ENCODE measurements around the gene NDST4.

NDST4 gene

DNA sequence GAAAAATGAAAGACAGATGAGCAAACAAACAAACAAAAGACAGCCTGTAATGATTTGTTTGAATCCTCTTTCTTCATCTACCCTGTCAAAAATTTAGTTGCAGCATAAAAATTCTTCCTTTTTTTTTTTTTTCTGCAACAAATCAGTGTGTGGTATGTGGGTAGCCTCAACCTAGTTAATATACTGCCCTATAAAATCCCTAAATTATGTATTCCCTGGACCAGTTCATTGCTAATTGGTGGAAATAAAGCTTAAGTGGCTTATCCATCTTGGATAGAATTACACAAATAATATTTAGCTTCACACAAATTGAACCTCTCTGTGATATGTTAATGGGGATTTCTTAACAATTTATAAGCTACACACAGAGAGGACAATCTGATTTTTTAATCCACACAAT lies 208.4 kb downstream of the NDST4 start:
- no peaks in the 10 kb centered on the region for H3K27me3 Mint-ChIP-seq
- DNase-seq, result no peak
- H3K4me3 Mint-ChIP-seq, result no peak overlapping the region
- H3K27ac Mint-ChIP-seq, result no peak overlapping the region
- CTCF ChIA-PET, result no interaction called here
- no peaks in the 10 kb centered on the region for H3K9me3 Mint-ChIP-seq
- no peaks in the 10 kb centered on the region for H3K4me1 Mint-ChIP-seq
- no peaks in the 10 kb centered on the region for H3K36me3 Mint-ChIP-seq

DNA sequence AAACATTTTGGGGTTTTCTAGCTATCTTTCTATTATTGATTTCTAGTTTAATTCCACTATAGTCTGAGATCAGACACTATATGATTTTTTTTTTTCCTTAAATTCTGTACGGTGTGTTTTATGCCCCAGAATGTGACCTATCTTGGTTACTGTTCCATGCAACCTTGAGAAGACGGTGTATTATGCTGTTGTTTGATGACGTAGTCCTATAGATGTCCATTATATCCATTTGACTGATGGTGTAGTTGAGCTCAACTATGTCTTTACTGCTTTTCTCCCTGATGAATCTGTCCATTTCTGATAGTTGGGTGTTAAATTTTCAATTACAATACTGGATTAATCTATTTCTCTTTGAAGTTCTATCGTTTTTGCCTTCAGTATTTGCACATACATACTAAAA lies 212.5 kb downstream of the NDST4 start:
- Mint-ChIP-seq H3K36me3 (no peaks in the 10 kb centered on the region), H3K27me3 (no peaks in the 10 kb centered on the region), H3K4me3 (no peak overlapping the region), H3K27ac (no peak overlapping the region), H3K4me1 (no peaks in the 10 kb centered on the region), H3K9me3 (no peaks in the 10 kb centered on the region)
- DNase-seq, result no peak
- CTCF ChIA-PET, result no interaction called here

DNA sequence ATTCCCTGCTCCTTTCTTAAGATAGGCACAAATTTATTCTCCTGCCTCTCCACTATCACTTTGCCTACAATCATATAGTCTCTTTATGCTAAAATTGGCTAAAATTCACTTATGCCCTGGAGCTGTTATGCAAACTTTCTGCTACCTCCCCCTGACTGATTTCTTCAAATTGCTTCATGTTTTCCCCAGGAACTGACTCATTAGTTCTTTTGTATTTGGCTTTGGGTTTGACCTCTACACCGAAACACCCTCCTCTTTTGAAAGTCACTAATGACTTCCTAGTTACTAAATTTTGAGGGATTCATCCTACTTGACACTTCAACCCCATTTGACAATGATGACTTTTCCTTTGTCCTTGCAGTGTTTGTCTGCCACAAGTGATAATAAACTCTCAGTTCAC lies 222.6 kb downstream of the NDST4 start:
- no peaks in the 10 kb centered on the region for H3K27me3 Mint-ChIP-seq
- H3K4me1 Mint-ChIP-seq, result no peaks in the 10 kb centered on the region
- no peak overlapping the region for H3K27ac Mint-ChIP-seq
- DNase-seq, result no peak
- H3K9me3 Mint-ChIP-seq, result no peaks in the 10 kb centered on the region
- CTCF ChIA-PET, result no interaction called here
- no peaks in the 10 kb centered on the region for H3K36me3 Mint-ChIP-seq
- H3K4me3 Mint-ChIP-seq, result no peak overlapping the region

DNA sequence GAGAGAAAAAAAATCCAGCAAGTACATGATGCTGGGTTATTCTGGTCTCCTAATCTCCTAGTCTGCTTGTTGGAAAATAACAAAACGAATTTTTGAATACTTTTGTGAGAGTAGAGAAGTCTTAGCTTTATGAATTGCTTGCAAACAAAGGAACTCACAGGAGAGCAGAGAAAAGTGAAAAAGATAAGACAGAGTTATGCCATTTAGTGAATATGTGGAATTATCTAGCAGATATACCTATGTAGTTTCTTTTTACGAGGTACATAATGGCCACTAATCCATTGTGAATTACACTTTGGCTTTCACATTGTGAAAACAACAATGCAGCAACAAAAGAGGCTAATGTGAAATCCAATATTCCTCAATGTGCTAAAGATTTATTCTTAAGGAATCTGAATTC lies 226.7 kb downstream of the NDST4 start:
- CTCF ChIA-PET, result no interaction called here
- no peak overlapping the region for H3K4me3 Mint-ChIP-seq
- H3K36me3 Mint-ChIP-seq, result no peaks in the 10 kb centered on the region
- no peak overlapping the region for H3K27ac Mint-ChIP-seq
- no peak for DNase-seq
- no peaks in the 10 kb centered on the region for H3K27me3 Mint-ChIP-seq
- no peaks in the 10 kb centered on the region for H3K4me1 Mint-ChIP-seq
- no peaks in the 10 kb centered on the region for H3K9me3 Mint-ChIP-seq

DNA sequence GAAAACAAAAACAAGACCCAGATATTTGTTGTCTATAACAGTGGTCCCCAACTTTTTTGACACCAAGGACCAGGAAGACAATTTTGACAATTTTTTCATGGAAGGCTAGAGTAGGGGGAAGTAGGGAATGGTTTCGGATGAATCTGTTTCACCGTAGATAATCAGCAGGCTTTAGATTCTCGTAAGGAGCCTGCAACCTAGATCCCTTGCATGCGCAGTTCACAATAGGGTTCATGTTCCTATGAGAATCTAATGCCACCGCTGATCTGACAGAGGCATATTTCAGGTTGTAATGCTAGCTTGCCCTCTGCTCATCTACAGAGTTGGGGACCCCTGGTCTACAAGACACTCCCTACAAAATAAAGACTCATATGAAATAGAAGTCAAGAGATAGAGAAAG lies 229.8 kb downstream of the NDST4 start:
- Mint-ChIP-seq H3K9me3 (no peaks in the 10 kb centered on the region), H3K27me3 (no peaks in the 10 kb centered on the region), H3K4me3 (no peak overlapping the region), H3K27ac (no peak overlapping the region), H3K4me1 (no peaks in the 10 kb centered on the region), H3K36me3 (no peaks in the 10 kb centered on the region)
- CTCF ChIA-PET, result interaction anchor here (1.3 kb wide), 1 partner anchor 27 kb away, joined by 4 read pairs; no protein-coding TSS in a partner anchor
- DNase-seq, result no peak

DNA sequence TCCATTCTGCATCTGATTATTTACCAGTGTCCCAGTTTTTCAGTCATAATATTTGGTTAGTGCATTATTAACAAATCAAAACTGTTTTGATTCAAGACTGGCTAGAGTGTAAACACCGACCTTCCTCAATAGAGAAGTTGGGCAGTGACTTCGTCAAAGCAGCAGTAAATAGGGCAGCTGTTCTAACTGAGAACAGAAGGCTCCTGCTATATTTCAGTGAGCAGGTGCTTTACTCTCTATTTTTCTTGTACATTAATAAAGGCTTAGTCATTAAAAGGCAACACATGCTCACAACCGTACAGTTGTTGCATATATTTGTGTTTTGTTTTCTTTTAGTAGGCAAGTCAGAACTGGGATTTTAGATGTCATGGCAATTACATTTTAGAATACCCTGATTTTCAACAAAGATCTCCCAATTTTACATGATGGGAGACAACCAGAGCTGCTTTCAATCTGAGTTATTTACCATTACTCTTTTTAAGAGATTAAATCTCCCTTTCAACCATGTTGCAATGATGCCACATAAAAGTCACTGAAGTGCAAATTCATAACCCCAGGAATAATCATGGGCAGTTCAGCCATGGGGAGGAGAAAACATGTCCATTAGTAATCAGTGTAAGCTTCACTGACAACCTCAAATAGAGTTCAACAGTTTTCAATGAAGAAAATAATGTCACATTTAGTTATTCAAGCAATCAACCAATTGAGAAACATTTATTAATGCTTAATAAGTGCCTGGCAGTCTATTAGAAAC lies 233.3 kb downstream of the NDST4 start:
- Mint-ChIP-seq H3K9me3 (no peaks in the 10 kb centered on the region), H3K4me3 (no peak overlapping the region), H3K27me3 (no peaks in the 10 kb centered on the region), H3K36me3 (no peaks in the 10 kb centered on the region), H3K4me1 (no peaks in the 10 kb centered on the region), H3K27ac (no peak overlapping the region)
- DNase-seq, result no peak
- CTCF ChIA-PET, result no interaction called here

DNA sequence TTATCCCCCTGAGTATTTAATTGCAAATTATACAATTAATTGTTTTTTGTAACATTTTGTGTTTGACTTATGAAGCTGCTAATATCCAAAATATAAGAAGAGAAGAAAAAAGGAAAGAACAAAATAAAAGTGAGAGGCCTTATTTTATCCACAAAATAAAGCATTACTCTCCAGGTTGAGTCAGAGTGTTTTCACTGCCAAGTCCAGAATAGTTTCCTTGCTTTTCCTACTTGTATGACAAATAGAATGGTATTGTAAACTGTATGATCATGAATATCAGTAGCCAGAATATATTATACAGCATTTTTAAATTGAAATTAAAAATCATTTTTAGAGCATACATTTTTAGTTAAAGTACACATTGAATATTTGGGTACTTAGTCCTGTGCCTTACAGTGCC lies 237.8 kb downstream of the NDST4 start:
- Mint-ChIP-seq H3K4me3 (no peak overlapping the region), H3K27ac (no peak overlapping the region), H3K27me3 (no peaks in the 10 kb centered on the region), H3K9me3 (no peaks in the 10 kb centered on the region), H3K4me1 (no peaks in the 10 kb centered on the region), H3K36me3 (no peaks in the 10 kb centered on the region)
- DNase-seq, result no peak
- CTCF ChIA-PET, result no interaction called here

DNA sequence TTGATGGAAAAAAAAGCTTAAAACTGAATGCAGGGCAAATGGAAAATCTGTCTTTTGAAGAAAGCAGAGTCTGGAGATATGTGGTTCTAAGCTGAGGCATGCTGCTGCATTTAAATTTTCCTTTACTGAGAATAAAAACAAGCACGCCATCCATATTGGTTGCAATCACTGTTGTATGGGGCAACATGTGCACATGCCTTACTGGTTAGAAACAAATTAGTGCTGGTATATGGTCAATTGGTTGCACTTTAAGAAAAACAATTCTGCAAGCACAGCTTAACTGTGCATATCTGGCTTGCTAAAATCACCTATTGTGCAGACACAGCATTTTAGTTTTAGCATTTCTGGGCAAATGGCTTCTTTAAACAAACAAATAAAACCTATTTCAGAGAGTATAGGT lies 239.1 kb downstream of the NDST4 start:
- CTCF ChIA-PET, result no interaction called here
- H3K9me3 Mint-ChIP-seq, result no peaks in the 10 kb centered on the region
- H3K4me3 Mint-ChIP-seq, result no peak overlapping the region

DNA sequence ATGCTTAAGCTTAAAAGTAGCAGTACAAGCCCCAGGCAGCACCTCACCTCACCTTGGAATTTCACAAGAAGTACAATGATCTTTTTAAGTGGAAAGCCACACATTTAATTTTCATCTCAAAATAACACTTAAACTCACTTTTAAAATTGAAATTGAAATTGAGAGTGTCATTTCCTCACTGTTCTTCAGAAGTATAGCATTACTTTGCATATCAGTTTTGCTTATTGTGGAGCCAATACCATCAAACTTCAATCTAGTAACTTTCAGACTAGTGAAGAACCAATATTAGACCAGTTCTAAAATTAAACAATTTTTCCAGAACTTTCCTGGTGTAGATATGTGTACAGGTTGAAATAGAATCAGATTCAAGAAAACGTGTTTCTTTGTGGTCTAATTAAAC lies 242.4 kb downstream of the NDST4 start:
- Mint-ChIP-seq H3K27ac (no peak overlapping the region), H3K27me3 (no peaks in the 10 kb centered on the region), H3K4me1 (no peaks in the 10 kb centered on the region), H3K9me3 (no peaks in the 10 kb centered on the region), H3K4me3 (no peak overlapping the region), H3K36me3 (no peaks in the 10 kb centered on the region)
- no peak for DNase-seq
- CTCF ChIA-PET, result no interaction called here

More for the DNA sequence above, 239.1 kb downstream of the NDST4 start:
- no peak overlapping the region for H3K27ac Mint-ChIP-seq
- DNase-seq, result no peak
- no peaks in the 10 kb centered on the region for H3K4me1 Mint-ChIP-seq
- H3K36me3 Mint-ChIP-seq, result no peaks in the 10 kb centered on the region
- no peaks in the 10 kb centered on the region for H3K27me3 Mint-ChIP-seq

DNA sequence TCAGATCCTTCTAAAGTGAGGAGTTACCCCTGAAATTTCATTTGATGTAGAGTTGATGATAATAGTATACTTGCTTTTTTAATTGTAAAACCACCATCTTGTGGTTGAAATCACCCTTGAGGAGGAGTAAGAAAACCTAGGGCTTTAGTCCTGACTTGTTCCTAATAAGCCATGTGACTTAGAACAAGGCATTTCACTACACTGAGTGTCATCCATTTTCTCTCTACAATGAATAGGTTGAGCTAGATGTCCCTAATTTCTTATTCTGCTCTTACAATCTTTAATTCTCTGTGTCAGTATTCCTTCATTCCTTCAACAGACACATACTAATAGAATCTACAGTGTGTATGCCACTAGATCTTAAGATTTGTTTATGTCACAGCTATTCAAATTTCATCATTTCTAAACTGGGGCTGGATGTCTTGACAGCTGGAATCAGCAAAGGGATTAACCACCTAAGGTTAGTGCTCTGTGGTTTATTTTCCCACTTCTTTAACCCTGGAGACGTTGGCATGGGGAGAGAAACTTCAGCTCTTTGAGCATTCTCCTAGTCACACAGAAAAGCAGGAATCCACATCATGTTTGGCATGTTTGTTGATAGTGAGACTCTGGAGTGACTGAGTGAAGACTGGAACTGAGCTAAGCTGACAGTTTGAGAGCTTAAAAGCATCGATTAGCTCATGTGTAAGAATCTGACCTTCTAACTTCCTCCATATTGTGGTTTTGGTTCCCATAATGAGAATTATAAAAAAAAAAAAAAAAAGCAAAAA lies 246.3 kb downstream of the NDST4 start:
- H3K36me3 Mint-ChIP-seq, result no peaks in the 10 kb centered on the region
- H3K27ac Mint-ChIP-seq, result no peak overlapping the region
- H3K4me3 Mint-ChIP-seq, result no peak overlapping the region
- H3K27me3 Mint-ChIP-seq, result no peaks in the 10 kb centered on the region
- CTCF ChIA-PET, result no interaction called here
- no peaks in the 10 kb centered on the region for H3K4me1 Mint-ChIP-seq
- DNase-seq, result no peak
- H3K9me3 Mint-ChIP-seq, result no peaks in the 10 kb centered on the region

DNA sequence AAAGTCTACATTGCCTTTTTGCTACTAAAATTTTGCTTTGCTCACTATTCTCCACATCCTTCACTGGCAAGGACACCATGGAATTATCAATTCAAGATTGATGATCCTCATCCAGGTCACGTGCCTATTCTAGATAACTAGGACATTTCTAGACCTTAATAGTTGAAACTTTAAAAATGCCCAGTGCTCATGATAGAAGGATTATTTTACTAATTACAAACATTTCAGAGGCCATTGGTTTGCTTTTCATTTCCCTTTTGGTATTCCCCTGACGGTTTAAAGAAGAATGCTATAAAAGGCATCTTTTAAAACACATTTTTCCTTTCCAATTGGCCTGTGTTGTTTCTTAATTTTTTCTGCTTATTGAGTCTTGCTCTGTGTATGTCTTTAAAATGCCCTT lies 249.4 kb downstream of the NDST4 start:
- H3K9me3 Mint-ChIP-seq, result no peaks in the 10 kb centered on the region
- H3K27ac Mint-ChIP-seq, result no peak overlapping the region
- CTCF ChIA-PET, result interaction anchor here (1.0 kb wide), 1 partner anchor 56 kb away, joined by 3 read pairs; no protein-coding TSS in a partner anchor
- H3K4me3 Mint-ChIP-seq, result no peak overlapping the region
- no peaks in the 10 kb centered on the region for H3K27me3 Mint-ChIP-seq
- DNase-seq, result no peak
- no peaks in the 10 kb centered on the region for H3K4me1 Mint-ChIP-seq
- no peaks in the 10 kb centered on the region for H3K36me3 Mint-ChIP-seq

DNA sequence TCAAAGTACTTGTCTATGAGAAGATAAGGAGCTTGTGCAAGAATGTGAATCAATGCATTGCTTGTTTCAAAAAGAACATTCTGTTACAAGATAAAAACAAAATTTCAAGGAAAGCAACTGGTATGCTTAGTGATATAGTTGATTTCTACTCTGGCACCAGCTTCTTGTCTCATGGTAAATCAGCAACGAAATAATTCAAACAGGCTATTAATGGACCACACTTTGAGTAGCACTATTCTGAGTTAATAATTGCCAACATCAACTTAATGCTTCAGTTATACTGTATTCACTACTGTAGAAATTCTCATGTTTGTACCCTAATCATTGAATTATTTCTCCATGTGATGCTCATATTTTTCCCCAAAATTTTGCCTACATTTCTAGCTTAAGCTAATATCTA lies 252.6 kb downstream of the NDST4 start:
- Mint-ChIP-seq H3K4me3 (no peak overlapping the region), H3K27ac (no peak overlapping the region), H3K4me1 (no peaks in the 10 kb centered on the region), H3K36me3 (no peaks in the 10 kb centered on the region), H3K27me3 (no peaks in the 10 kb centered on the region), H3K9me3 (no peaks in the 10 kb centered on the region)
- DNase-seq, result no peak
- CTCF ChIA-PET, result no interaction called here

DNA sequence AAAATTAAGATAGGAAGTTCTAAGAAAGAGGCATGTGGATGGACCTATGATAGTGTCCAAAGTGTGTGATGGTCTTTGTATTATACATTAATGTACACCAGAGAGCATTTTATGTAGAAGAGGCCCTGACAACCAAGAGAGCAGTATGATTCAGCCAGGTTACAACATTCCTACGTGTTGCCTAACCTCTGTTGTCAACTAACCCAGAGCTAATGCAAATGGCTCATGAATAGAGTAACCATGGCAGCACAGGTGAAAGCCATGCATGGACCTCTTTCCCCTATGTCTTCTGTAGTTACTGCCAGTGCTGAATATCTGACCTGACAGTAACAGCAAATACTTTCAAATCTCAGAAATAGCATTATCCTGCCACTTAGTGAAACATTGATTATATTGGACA lies 255.6 kb downstream of the NDST4 start:
- CTCF ChIA-PET, result no interaction called here
- no peaks in the 10 kb centered on the region for H3K27me3 Mint-ChIP-seq
- no peaks in the 10 kb centered on the region for H3K36me3 Mint-ChIP-seq
- H3K9me3 Mint-ChIP-seq, result no peaks in the 10 kb centered on the region
- DNase-seq, result no peak
- H3K4me1 Mint-ChIP-seq, result no peaks in the 10 kb centered on the region
- H3K4me3 Mint-ChIP-seq, result no peak overlapping the region
- H3K27ac Mint-ChIP-seq, result no peak overlapping the region

DNA sequence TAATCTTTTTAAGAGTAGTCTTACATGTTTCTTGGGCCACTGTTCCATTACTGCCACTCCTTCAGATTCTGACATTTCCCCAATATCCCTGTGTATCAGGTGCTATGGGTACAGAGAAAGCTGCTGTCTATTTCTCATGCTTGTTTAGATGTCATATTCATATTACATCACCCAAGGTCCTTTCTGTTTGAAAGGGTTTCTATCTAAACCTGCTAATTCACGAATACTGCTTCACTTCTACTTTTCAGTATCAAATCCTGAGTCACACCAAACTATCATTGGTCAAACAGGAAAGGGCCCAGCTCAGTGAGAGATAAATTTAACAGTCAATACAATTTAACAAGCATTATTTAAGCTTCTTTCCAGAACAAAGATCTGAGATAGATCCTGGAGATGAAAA lies 273.4 kb downstream of the NDST4 start:
- Mint-ChIP-seq H3K27me3 (no peaks in the 10 kb centered on the region), H3K9me3 (no peaks in the 10 kb centered on the region), H3K36me3 (no peaks in the 10 kb centered on the region), H3K27ac (no peak overlapping the region), H3K4me3 (no peak overlapping the region), H3K4me1 (no peaks in the 10 kb centered on the region)
- DNase-seq, result no peak
- CTCF ChIA-PET, result no interaction called here

DNA sequence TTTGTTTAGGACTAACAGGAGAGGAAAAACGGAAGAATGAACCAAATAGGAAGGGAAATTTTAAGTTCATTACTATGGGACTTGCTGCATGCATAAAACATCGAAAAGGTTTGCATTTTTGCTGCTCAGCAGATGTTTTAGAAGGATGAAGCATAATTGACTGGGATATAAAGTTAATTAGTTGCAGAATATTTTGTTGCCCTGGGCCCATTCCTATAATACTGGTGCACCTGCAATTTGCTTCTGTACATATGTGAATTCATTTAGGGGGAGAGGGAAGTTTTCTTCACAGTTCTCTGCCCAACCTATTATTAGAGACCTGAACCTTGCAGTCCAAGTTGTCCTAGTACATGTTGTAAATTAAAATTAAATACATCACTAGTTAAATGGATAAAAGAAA lies 282.8 kb downstream of the NDST4 start:
- H3K4me1 Mint-ChIP-seq, result no peaks in the 10 kb centered on the region
- H3K4me3 Mint-ChIP-seq, result no peak overlapping the region
- no peaks in the 10 kb centered on the region for H3K27me3 Mint-ChIP-seq
- DNase-seq, result no peak
- CTCF ChIA-PET, result no interaction called here
- no peaks in the 10 kb centered on the region for H3K36me3 Mint-ChIP-seq
- no peaks in the 10 kb centered on the region for H3K9me3 Mint-ChIP-seq
- H3K27ac Mint-ChIP-seq, result no peak overlapping the region

Data from activated naive CD4-positive, alpha-beta T cell treated with anti-CD3 and anti-CD28 coated beads, Interleukin-2, amount 10 ng/mL, durations not matched to agents 7 days and 5 days (primary cell).